HG02763 (cell line): ENCODE results near the gene EPN2.

ENCODE experiments used
- ATAC-seq: cut with Tn5 transposase; IDR thresholded peaks from one replicate; pipeline ENCODE4 v1.9.1; 2021; ENCODE audit warnings: mild to moderate bottlenecking, moderate library complexity; ENCODE audit not compliant: unreplicated experiment

EPN2 gene

GRCh38 chr17:19377602-19378415, 140.6 kb downstream of the EPN2 start:
- peak; percentile 92 for ATAC-seq

GRCh38 chr17:19378416-19379360, 141.5 kb downstream of the EPN2 start, which contains the start of gene MAPK7:
MAPK7 (plus strand) TSS chr17:19378498; CDS start chr17:19378901, 403 bp downstream.
- ATAC-seq, result peak; percentile 3

- no peak for ATAC-seq
These were observed 142.3 kb downstream of the EPN2 start for GRCh38 chr17:19379361-19380065.

- no peak for ATAC-seq
These were observed 143.5 kb downstream of the EPN2 start for GRCh38 chr17:19380481-19381301.

- no peak for ATAC-seq
These were observed 144.2 kb downstream of the EPN2 start for GRCh38 chr17:19381361-19381740.

- no peak for ATAC-seq
These were observed 144.7 kb downstream of the EPN2 start for GRCh38 chr17:19381741-19382444.

- no peak for ATAC-seq
These were observed 145.6 kb downstream of the EPN2 start for GRCh38 chr17:19382531-19383444.

GRCh38 chr17:19383681-19384470, 146.7 kb downstream of the EPN2 start:
- ATAC-seq, result no peak

- ATAC-seq, result no peak
These were observed 147.7 kb downstream of the EPN2 start for GRCh38 chr17:19384723-19385391.

- no peak for ATAC-seq
These were observed 148.4 kb downstream of the EPN2 start for GRCh38 chr17:19385521-19385983.
